A673 (cell line): ENCODE results near the gene PLD4.

Experiments used
- EZH2 ChIP-seq: fragments of 200-600 bp; sonication (generic); IDR thresholded peaks from 2 replicates; pipeline ENCODE4 v1.6.1; 2017; ENCODE audit warnings: borderline replicate concordance, low read depth, mild to moderate bottlenecking, mixed read lengths, antibody characterized with exemption, low read length; ENCODE audit not compliant: poor library complexity, severe bottlenecking
- TF ChIP-seq, protein P1 (sequence below): fragments of 300-800, 200-600 bp; sonication (generic); conservative IDR thresholded peaks from 2 replicates; pipeline ENCODE4 v1.5.1; 2017; ENCODE audit warnings: low read depth, mild to moderate bottlenecking, antibody characterized with exemption, low read length, moderate library complexity, mixed read lengths

- TF ChIP-seq, protein P1, sequence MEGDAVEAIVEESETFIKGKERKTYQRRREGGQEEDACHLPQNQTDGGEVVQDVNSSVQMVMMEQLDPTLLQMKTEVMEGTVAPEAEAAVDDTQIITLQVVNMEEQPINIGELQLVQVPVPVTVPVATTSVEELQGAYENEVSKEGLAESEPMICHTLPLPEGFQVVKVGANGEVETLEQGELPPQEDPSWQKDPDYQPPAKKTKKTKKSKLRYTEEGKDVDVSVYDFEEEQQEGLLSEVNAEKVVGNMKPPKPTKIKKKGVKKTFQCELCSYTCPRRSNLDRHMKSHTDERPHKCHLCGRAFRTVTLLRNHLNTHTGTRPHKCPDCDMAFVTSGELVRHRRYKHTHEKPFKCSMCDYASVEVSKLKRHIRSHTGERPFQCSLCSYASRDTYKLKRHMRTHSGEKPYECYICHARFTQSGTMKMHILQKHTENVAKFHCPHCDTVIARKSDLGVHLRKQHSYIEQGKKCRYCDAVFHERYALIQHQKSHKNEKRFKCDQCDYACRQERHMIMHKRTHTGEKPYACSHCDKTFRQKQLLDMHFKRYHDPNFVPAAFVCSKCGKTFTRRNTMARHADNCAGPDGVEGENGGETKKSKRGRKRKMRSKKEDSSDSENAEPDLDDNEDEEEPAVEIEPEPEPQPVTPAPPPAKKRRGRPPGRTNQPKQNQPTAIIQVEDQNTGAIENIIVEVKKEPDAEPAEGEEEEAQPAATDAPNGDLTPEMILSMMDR = no peak
- no peak for TF ChIP-seq EZH2
Observed at GRCh38 chr14:104966261-104966865, 41.7 kb downstream of the PLD4 start.
